ENCODE data around the gene PLEKHM2.

DNA sequence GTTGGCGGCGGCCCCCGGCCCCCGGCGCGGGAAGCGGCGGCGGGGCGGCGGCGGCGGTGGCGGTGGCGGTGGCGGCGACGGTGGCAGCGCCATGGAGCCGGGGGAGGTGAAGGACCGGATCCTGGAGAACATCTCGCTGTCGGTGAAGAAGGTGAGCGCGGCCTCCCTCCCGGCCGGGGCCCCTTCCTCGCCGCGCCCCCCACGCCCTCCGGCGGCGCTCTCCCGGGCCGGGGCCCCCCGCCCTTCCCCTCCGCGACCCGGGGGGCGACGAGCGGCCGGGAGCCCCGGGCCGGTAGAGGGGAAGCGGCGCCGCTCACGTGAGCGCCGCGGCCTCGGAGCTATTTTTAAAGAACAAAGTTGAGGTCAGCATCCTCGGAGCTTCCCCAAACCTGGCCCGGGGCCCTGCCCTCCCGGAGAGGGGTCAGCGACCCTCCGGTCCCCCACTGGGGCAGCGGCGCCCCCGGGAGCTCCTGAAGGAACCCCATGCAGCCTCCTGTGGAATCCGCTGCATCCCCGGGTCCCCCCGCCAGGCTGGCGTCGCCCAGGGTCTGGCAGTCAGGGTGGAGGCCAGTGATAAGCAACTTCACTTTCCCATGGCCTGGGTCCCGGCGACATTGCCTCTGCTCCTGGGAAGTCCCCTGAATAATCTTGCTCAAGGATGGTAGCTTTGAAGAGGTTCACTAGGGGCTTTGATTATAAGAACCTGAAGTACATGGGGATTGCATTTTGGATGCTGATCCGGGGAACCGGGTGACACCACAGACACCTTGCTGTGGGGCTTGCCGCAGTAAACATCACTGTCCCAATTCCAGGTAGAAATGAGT lies 560 bp downstream of the PLEKHM2 start:
- TF ChIP-seq YY1 (IDR thresholded peaks at IDR 0.05; ENCODE audit: insufficient read depth, insufficient read length) (no peak), ZNF274 (IDR thresholded peaks at IDR 0.05; ENCODE audit: low read depth, low read length) (no peak), SUZ12 (IDR thresholded peaks at IDR 0.05; ENCODE audit: extremely low read depth, insufficient read depth, insufficient read length) (no peak)
